Stimulated activated CD4-positive, alpha-beta T cell treated with anti-CD3 and anti-CD28 coated beads, Interleukin-12 subunit alpha, Interleukin-12 subunit beta, amount 100 ng/mL, for 24 hours (primary cell): ENCODE measurements around the gene ERVK3-1.
"Not testable (repeated sequence)": the region's sequence is repeated elsewhere in the genome, so short reads cannot be mapped to it uniquely, and the experiment has no call there.

Experiments
- DNase-seq, 2 experiments: peaks; one replicate each; pipeline ENCODE4 v3.0.0-alpha.2; 2020; ENCODE audit warnings: low read depth in 2 of 2

ERVK3-1 gene

DNA sequence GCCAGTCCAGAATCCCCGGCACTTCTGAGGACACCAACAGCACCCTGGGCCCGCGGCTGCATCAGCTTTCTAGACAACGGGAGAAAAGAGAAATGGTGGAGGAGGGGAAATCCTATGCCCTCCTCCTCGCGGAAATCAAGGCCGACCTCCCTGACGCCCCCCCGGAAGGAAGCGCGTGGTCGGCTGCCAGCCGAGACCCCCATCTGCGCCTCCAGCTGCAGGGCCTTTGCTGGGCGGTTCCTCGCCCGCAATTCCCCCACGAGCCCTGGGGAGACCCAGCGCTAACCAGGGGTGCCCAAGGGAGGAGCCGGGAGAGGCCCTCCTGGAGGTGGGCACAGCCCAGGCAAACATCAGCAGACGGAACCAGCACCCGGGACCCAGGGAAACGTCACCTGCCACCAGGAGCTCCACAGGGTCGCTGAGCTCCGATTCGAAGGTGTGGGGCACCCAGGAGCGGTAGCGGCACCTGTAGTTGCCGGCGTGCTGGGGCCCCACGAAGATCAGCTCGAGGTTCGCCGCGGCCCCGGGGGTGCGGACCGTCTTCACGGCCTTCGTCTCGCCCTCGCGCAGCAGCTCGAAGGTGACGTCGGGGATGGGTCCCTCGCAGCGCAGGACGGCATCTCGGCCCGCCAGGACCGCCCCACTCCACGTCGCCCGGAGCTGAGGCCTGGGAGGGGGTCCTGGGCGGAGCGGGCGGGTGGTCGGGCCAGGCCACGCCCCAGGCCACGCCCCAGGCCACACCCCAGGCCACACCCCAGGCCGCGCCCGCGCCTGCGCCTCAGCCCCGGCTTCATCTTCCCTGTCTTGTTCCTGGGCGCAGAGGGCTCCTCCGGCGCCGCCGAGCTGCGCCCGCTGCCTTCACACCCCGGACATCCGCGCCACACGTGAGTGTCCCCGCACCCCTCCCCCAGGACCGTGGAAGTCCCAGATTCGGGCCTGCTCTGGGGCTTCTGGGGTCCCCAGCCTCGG, 42.1 kb downstream of the ERVK3-1 start:
- DNase-seq: peak; percentile 40 to 50

DNA sequence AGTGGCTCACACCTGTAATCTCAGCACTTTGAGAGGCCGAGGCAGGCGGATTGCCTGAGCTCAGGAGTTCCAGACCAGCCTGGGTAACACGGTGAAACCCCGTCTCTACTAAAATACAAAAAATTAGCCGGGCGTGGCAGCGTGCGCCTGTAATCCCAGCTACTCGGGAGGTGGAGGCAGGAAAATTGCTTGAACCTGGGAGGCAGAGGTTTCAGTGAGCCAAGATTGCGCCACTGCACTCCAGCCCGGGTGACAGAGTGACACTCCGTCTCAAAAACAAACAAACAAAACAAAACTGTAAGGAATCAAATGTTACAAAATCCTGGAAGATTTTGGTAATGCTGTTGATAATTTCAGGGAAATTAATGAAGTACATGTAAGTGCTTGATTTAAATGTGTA, 42.9 kb downstream of the ERVK3-1 start:
- DNase-seq: not testable (repeated sequence)

DNA sequence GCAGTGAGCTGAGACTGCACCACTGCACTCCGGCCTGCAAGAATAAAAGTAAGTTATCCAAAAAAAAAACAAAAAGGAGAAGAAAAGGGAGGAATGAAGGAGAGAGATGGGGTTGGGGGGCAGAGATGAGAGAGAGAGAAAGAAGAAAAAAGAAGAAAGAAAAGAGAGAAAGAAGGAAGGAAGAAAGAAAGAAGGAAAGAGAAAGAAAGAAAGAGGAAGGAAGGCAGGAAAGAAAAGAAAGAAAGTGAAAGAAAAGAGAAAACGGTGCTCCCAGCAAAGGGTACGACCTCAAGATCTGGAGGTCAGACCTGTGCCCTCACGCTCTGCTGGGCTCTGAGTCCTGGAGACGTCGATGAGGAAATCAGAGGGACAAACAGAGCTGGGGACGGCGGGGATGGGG, 44.4 kb downstream of the ERVK3-1 start:
- DNase-seq: no peak

DNA sequence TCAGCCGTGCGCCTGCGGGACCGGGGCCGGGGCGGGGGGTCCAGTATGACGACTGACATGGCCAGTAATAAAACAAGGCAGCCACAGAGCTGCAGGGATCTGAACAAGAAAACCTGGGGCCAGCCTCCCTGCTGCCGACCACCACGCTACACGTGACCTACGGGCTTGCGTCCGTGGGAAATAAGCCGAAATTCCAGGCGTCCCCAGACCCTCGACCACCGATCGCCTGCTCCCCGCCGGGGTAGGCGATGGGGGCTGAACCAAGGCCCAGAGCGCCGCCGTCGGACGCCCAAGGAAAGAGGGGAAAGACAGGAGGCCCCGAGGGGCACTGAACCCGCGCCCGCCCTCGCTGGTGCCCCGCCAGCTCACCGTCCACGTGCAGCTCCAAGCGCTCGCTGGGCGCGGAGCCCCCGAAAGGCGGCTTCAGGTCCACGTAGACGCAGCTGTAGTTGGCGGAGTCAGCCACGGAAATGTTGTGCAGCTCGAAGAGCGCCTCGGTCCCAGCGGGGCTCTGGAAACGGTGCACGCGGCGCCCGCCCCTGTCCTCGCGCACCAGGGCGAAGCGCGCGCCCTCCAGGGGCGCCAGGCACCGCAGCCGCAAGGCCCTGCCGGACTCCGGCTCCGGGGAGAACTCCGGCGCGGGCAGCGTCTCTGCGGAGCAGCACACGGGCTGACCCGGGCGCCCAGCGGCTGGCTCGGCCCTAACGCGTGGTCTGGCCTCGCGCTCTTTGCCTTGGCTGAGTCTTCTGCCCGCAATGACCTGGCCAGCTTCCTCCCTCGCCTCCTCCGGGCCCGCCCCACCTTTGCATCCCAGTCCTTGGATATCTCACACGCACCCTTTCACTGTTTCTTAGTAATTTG, 45.1 kb downstream of the ERVK3-1 start:
- no peak for DNase-seq

DNA sequence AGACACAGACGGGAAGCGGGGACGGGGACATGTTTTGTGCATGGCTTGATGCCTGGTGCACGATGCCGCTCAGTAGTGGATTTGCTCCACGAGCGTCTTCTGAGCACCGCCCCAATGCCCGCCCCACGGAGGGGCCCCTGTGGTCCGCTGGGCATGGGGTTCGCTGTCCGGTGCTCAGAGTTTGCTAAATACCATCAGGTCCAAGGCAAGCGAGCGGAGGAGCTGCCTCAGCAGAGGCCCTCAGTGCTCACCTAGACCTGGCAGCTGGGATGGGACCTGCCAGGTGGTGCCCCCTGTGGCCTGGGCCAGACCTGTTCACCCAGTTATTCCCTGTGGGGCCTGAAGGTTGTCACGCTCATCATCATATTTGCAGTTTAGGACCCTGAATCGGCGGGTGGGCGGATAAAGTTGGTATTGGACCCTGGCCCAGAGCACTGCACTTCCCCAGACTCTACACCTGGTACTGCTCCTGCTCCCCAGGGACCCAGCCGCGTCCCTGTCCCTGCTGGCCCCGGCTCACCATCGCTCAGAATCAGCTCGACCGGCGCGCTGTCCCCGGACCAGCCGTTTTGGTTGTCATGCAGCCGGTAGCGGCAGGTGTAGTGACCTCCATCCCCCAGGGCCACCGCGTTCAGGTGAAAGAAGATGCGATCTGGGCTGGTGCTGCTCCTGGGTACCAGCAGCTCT, 45.8 kb downstream of the ERVK3-1 start:
- DNase-seq: no peak

DNA sequence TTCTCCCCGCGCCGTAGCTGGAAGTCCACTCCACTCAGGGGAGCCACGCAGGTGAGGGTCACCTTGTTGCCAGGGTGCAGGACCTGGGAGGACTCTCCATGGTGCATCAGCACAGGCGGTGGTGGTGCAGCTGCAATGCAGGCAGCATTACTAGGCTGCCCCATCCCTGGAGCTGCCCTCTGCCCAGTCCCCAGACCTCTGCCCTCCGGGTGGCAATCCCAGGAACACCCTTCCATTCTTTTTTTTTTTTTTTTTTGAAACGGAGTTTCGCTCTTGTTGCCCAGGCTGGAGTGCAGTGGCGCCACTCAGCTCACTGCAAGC, 46.3 kb downstream of the ERVK3-1 start:
- no peak for DNase-seq

DNA sequence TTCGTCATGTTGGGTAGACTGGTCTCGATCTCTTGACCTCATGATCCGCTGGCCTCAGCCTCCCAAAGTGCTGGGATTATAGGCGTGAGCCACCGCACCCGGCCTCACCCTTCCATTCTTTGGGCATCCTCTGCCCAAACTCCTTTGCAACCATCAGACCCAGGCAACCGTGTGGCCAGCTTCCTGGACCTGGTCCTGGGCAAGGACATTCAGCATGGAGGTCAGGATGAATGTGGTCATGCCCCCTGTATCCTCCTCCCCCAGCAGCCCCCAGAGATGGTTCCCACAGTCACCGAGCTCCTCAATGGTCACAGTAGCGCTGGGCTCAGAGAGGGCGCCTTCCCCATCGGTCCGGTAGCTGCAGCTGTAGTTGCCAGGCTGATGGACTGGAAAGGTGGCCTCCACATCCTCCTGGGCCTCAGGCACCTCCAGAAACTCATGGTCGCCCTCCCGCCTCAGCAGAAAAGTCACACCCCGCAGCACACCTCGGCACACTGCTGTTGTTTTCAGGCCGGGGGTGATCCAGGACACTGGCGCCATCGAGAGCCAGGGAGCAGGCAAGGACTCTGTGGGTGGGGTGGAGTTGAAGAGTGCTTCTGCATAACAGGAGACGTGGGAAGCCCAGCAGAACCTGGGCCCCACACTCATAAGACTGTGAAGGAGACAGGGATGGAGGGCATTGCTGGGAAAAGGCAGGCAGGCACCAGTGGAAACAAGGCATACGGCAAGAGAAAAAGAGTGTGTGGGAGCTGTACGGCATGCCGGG, 47.0 kb downstream of the ERVK3-1 start:
- DNase-seq: no peak

DNA sequence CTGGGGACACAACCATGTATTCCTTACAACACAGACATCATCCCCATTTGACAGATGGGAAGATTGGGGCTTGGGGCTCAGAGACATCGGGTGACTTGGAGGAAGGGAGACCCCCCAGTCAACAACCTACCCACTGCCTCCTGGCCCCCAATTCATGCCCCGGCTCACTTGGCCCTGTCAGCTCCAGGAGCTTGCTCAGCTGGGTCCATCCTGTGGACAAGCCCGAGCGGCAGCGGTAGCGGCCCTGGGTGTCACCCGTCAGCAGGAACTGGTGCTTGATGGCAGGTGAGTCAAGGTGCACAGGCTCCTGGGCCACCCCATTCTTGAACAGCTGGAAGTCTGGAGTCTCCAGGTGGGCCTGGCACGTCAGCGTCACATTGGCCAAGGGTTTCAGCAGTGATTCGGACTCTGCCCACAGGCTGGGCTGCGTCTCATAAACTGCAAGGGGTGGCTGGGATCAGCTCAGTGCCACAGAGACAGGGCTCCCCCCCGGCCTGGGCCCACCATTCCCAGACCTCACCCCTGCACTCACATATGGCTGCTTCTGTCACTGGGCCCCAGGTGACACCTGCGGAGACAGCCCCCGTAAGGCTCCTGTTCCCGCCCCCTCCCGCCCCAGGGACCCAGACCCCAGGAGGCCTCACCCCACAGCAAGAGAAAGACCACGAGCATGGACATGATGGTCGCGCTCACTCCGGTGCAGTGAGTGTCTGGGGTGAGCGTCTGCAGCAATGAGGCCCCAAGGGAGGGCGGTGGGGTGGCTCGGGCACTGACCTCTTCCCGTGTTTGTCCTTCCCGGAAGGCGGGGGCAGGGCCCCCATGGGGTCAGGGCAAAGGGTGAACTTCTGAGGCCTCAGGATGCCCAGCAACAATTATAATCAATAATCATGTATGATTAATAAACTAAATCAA, 47.8 kb downstream of the ERVK3-1 start, which contains the start of gene A1BG:
TSS of gene A1BG (minus strand) at position 733 of the 912 bp plus-strand sequence. CDS start at position 678, 55 bp downstream.
- DNase-seq: no peak

DNA sequence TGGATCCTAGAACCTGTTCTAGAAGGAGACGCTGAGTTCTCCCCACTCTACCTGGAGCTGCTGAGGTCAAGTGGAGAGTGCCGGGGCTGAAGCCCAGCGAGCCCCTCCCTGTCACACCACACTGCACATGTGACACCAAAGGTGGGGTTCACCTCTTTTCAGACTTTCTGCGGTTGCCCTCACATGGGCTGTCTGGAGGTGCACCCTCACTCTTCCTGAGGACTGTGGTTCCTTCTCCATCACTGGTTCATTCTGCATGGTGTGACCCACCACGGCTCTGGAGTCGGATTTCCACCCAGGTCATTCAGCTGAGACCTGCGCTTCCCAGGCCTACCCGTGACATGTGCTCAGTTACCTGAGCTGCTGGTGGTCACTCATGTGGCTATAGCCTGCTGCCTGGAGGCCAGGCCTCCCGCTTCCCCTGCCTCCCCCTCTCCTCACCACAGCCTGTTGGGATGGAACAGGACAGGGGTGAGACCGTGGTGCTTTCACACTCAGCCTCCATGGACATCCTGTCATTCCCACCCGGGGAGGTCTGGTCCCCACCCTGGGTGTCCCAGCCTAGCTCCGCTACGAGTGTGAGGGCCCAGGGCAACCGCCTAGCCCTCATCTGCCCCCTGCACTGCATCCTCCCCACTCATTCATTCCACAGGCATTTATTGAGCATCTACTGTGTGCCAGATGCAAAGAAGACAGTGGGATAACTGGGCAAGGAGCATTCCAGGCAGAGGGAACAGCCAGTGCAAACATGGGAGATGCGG, 48.7 kb downstream of the ERVK3-1 start:
- DNase-seq: no peak

DNA sequence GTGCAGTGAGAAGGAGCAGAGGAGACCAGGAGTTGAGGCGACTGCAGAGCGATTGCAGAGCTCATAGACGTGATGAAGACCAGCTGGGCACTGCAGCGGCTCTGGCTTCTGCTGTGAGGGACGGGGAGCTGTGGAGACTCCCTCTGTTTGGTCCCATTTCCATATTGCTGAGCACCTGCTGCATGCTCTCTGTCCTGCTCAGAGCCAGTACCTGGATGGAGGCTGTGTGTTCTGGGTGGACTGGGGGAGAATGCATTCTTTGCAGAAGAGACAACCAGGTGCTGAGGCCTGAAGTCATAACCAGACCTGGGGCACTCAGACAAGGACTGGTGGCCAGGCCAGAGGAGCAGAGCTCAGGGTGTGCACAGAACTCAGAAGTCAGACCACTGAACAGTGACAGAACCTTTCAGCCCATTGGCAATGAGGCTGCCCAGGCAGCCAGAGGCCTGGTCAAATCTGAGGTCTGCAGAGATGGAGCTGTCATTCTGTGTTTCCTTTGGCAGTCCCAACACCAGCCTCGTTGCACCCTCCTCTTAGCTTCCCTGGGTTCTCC, 49.4 kb downstream of the ERVK3-1 start:
- DNase-seq: no peak

DNA sequence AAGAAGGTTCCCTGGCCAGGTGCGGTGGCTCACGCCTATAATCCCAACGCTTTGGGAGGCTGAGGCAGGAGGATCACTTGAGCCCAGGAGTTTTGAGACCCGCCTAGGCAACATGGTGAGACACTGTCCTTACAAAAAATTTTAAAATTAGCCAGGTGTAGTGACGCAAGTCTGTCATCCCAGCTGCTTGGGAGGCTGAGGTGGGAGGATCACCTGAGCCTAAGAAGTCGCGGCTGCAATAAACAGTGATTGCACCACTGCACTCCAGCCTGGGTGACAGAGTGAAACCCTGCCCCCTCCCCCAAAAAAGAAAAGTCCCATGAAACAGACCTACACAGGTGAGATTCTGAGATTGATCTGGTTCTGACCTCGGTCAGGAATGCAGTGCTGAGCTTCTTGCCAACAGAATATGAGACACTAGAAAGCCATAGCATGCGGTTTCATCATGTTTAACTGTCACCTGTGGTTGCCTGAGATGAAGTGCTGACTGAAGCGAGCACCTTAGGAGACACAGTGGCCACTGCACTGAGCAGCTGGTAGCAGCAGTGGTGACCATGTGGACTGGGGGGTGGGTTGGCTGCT, 50.1 kb downstream of the ERVK3-1 start:
- DNase-seq: no peak

DNA sequence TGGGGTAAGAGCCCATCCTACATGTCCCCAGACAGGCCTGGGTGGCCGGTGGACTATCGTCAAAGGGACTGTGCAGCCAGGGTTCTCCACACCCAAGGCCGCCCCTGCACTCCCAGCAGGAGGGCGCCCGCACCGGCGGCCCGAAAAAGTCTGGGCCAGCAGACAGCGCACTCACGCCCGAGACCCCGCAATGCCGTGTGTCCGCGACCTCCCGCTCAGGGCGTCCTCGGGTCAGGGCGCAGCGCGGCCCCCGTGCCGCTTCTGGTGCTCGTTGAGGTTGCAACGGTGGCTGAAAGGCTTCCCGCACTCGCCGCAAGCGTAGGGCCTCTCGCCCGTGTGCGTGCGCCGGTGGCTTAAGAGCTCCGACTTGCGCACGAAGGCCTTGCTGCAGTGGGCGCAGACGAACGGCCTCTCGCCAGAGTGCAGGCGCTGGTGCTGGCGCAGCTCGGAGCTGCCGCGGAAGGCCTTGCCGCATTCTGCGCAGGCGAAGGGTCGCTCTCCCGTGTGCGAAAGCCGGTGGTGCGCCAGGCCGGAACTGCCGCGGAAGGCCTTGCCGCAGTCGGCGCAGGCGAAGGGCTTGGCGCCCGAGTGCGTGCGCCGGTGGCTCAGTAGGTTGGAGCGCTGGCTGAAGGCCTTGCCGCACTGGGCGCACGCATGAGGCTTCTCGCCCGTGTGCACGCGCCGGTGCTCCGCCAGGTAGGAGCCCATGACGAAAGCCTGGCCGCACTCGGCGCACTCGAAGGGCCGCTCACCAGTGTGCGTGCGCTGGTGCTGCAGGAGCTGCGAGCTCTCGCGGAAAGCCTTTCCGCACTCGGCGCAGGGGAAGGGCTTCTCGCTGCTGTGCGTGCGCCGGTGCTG, 51.0 kb downstream of the ERVK3-1 start:
- no peak for DNase-seq

DNA sequence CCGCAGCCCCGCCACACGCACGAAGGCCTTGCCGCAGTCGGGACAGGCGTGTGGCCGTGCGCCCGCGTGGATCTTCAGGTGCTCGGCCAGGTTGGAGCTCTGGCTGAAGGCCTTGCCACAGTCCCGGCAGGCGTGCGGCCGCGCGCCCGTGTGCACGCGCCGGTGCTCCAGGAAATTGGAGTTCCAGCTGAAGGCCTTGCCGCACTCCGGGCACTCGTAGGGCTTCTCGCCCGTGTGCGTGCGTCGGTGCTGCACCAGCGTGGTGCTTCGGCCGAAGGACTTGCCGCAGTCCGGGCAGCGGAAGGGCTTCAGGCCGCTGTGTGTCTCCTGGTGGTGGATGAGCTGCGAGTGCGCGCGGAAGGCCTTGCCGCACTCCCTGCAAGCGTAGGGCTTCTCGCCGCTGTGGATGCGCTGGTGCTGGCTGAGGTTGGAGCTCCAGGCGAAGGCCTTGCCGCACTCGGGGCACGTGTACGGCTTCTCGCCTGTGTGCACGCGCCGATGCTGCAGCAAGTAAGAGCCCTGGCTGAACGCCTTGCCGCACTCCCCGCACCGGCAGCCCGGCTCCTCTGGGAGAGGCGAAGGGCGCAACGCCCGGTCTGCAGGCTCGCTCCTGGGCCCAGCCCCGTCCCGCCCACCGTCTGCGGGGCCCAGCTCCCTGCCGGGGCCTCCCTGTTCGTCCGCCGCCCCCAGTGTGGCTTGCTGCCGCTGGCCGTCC, 51.7 kb downstream of the ERVK3-1 start:
- DNase-seq: no peak

DNA sequence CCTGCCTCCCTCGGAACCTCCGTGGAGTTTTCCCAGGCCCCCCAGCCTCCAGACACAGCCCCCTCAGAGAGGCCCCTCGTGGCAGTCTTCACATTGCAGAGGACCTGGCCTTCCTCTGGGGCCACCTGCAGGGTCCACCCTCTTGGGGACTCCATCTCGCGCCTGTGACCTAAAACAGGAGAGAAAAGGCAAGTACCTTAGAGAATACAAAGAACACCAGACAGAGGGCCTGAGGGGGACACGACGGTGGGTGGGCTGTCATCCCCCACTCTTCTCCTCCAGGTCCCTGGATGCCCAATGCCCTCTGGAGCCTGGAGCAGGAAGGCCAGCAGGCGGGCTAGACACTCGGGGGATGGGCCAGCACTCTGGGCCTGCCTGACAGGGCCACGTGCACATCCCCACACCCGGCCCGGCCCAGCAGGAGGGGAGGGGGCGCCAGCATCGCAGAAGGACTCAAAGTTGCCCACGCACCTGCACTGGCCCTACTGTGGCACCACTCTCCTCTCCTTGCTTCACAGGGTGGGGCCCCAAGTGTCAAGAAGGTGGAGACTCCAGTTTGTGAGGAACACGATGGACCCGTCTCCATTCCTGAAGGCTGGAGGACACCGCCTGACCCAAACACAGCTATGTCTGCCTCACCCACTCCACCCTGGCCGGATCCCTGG, 52.4 kb downstream of the ERVK3-1 start:
- no peak for DNase-seq

DNA sequence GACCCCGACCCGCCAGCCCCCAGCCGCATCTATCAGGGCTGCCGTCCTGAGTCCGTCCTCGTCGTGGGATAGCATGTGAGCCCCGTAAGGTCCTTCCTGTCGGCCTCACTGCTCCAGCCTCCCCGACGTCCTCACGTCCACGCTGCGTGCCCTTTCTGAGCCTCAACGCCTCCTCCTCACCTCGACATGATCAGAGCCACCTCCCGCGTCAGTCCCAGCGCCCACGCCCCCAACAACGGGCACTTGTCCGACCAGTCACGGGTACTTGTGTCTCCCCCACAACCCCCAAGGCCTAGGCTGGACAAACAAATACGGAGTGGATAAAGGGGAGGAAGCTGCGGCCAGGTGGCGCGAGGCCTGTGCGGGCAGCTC, 56.7 kb downstream of the ERVK3-1 start:
- peak in 1 of 2 experiments; percentile 41 for DNase-seq

DNA sequence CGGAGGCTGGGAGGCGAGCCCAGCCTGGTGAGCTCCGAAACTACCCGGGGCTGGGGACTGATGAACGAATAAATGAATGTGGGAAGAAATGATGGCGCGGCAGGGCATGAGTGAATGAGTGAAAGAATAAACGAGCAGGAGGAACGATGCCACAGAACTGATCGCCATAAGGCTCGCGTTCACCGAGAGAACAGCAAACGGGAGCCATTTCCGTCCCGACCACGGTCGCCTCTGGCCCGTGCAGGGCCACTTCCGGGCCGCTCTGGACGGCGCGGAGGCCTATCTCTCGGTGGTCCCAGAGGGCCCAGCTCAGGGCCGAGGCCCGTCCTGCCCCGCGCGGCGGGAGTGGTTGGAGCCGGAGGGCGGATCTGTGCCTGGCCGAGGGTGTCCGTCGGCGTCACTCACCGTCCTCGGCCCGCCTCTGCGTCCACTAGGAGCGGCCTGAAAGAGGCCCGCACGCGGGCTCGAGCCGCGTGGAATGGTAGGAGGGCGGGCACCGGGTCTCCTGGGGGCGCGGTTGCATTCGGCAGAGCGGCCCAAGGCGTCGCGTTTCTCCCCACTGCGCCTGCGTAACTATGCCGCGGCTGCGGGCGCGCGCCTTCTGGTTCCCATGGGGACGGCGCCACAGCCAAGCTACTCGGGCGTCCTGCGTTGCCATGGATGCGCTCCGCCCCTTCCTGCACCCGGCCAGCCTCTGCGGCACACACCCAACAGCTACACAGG, 57.3 kb downstream of the ERVK3-1 start, which contains the start of gene ZNF497:
TSS of gene ZNF497 (minus strand) at position 480 of the 723 bp plus-strand sequence. CDS start 5,116 bp downstream, outside the sequence.
- peak; percentile 92 to 96 for DNase-seq
